Central memory CD8-positive, alpha-beta T cell (primary cell): ENCODE measurements around the gene SLC15A4.
A peak's percentile ranks its signal among the peaks of the same experiment; 100 is the strongest.

Experiments used
- ATAC-seq: fragments of 150-1000 bp; cut with Tn5 transposase; replicated peaks from 2 replicates; pipeline ENCODE4 v1.10.0; 2022; ENCODE audit warnings: mild to moderate bottlenecking, moderate FRiP score, moderate number of reproducible peaks; ENCODE audit not compliant: poor library complexity, severe bottlenecking; ENCODE audit errors: extremely low read depth
- DNase-seq, 2 donors: peaks; one replicate each; pipeline ENCODE4 v3.0.0; 2021; ENCODE audit warnings: low spot score in 2 of 2
- H3K27ac Mint-ChIP-seq: one replicate; pipeline ENCODE4 v1.8.0; 2022; ENCODE audit warnings: low read depth, mild to moderate bottlenecking, moderate library complexity, mixed read lengths
- H3K27me3 Mint-ChIP-seq: one replicate; pipeline ENCODE4 v1.8.0; 2022; ENCODE audit warnings: mixed read lengths
- H3K36me3 Mint-ChIP-seq: one replicate; pipeline ENCODE4 v1.8.0; 2022; ENCODE audit warnings: mild to moderate bottlenecking, moderate library complexity, mixed read lengths; ENCODE audit not compliant: insufficient read depth
- H3K4me1 Mint-ChIP-seq: one replicate; pipeline ENCODE4 v1.8.0; 2022; ENCODE audit warnings: mixed read lengths
- H3K4me3 Mint-ChIP-seq: one replicate; pipeline ENCODE4 v1.8.0; 2022; ENCODE audit warnings: mild to moderate bottlenecking, moderate library complexity, mixed read lengths
- H3K9me3 Mint-ChIP-seq: one replicate; pipeline ENCODE4 v1.8.0; 2022; ENCODE audit warnings: mixed read lengths

SLC15A4 gene

GRCh38 chr12:128772249-128772648 lies 51.5 kb downstream of the SLC15A4 start:
- H3K9me3 Mint-ChIP-seq, result no peaks in the 10 kb centered on the region
- no peak overlapping the region for H3K27ac Mint-ChIP-seq
- H3K27me3 Mint-ChIP-seq, result no peaks in the 10 kb centered on the region
- no peaks in the 10 kb centered on the region for H3K36me3 Mint-ChIP-seq
- H3K4me1 Mint-ChIP-seq, result peaks cover 8% of the 10 kb centered on the region
- ATAC-seq (no peak), DNase-seq (no peak)
- H3K4me3 Mint-ChIP-seq, result no peak overlapping the region

DNA sequence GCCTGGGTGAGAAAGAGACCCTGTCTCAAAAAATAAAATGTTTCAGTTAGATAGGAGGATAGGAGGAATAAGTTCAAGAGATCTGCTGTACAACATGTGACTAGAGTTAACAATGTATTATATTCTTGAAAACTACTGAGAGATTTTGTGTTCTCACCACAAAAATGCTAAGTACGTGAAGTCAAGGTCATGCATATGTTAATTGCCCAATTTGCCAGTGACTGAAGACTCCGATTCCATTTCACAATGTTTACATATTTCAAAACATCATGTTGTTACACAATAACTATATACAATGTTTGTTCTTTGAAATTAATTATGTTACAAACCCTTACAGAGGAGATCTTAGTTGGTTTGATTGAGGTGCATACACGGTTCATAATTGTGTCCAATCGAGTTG lies 52.1 kb downstream of the SLC15A4 start:
- no peak for ATAC-seq
- Mint-ChIP-seq H3K9me3 (no peaks in the 10 kb centered on the region), H3K4me3 (no peak overlapping the region), H3K36me3 (no peaks in the 10 kb centered on the region), H3K27me3 (peaks cover 1% of the 10 kb centered on the region), H3K4me1 (peaks cover 8% of the 10 kb centered on the region), H3K27ac (no peak overlapping the region)
- no peak for DNase-seq

GRCh38 chr12:128767518-128767917 lies 56.2 kb downstream of the SLC15A4 start:
- DNase-seq, result no peak
- Mint-ChIP-seq H3K27me3 (peaks cover 9% of the 10 kb centered on the region), H3K4me3 (no peak overlapping the region), H3K4me1 (peaks cover 20% of the 10 kb centered on the region), H3K9me3 (no peaks in the 10 kb centered on the region), H3K36me3 (peaks cover 3% of the 10 kb centered on the region), H3K27ac (peak overlapping the region; percentile 67)
- ATAC-seq, result no peak

DNA sequence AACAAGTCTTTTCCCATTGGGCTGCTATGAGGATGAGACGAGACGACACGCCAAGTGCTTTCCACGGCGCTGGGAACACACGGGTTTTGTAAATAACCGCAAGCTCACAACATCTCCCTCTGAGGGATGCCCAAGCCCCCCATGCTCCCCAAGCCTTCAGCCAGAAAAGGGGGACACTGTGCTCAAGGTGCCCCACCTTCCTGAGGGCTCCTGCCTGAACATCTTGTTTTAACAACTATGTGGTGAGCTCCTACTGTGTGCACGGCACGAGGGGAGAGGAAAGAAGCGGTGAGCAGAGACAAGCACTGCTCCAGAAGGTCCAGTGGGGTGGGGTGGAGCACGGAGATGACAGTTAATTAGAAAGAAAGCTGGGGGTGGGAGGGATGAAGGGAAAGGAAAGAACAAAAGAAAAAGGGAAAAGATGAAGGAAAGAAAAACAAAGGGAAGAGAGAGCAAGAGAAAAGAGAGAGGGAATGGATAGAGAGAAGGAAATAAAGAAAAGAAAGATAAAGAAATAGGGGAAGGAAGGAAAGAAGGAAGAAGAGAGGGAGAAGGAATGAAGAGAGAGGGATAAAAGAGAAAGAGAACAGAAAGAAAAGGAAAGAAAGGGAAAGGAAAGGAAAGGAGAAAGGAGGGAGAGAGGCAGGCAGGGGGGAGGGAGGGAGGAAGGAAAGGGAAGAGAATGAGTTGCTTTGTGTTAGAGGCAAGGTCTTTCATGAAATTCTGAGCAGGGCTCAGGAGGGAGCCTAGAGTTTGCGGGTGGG lies 56.8 kb downstream of the SLC15A4 start:
- Mint-ChIP-seq H3K36me3 (peaks cover 3% of the 10 kb centered on the region), H3K9me3 (no peaks in the 10 kb centered on the region), H3K4me1 (peaks cover 20% of the 10 kb centered on the region), H3K27me3 (peaks cover 9% of the 10 kb centered on the region), H3K27ac (peak overlapping the region; percentile 67), H3K4me3 (no peak overlapping the region)
- ATAC-seq (no peak), DNase-seq (no peak)

- peaks cover 3% of the 10 kb centered on the region for H3K36me3 Mint-ChIP-seq
- ATAC-seq (peak; percentile 99), DNase-seq (peak in 1 of 2 donors; percentile 38)
- no peaks in the 10 kb centered on the region for H3K9me3 Mint-ChIP-seq
- H3K4me1 Mint-ChIP-seq, result peaks cover 17% of the 10 kb centered on the region
- H3K4me3 Mint-ChIP-seq, result no peak overlapping the region
- H3K27ac Mint-ChIP-seq, result peak overlapping the region; percentile 92
- H3K27me3 Mint-ChIP-seq, result peaks cover 9% of the 10 kb centered on the region
These were observed 60.4 kb downstream of the SLC15A4 start for GRCh38 chr12:128763395-128763794.

DNA sequence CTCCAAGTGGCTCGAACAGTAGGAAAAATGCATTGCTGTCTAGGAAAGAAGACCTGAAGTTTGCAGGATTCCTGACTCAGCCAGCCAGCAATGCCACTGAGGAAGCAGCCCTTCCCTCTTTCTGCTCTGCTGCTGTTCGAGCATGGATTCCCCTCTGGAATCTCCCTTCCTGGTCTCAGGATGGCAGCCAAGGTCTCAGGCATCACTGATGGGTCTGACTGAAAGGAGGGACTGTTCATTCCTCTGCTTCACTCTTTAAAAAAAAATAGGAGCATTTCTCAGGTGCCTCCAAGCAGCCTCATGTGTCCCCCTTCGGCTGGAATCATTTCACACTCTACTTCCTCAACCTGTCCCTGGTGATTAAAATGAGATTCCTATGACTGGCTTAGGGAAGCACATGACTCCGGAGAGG lies 62.4 kb downstream of the SLC15A4 start:
- H3K4me1 Mint-ChIP-seq, result peaks cover 17% of the 10 kb centered on the region
- DNase-seq, result no peak
- H3K4me3 Mint-ChIP-seq, result no peak overlapping the region
- peaks cover 3% of the 10 kb centered on the region for H3K36me3 Mint-ChIP-seq
- no peaks in the 10 kb centered on the region for H3K9me3 Mint-ChIP-seq
- no peak for ATAC-seq
- peaks cover 5% of the 10 kb centered on the region for H3K27me3 Mint-ChIP-seq
- H3K27ac Mint-ChIP-seq, result no peak overlapping the region

DNA sequence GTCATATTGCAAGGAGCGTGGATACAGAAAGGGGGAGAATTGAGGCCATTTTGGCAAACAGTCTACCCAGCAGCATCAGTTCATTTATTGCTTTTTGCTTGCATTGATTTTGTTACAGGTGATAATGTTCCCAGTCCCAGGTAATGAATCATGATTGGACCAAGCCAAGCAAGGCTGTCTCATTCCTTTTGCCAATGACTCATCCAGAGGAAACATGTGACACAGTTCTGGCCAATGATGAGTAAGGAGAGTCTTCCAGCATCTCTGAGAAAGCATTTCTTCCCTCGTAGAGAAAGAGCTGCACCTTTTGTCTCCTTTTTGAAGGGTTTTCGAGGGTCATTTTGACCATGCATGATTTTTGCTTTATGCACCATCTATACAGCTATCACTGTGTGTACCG lies 68.2 kb downstream of the SLC15A4 start:
- Mint-ChIP-seq H3K36me3 (no peaks in the 10 kb centered on the region), H3K9me3 (no peaks in the 10 kb centered on the region), H3K27ac (no peak overlapping the region), H3K4me3 (no peak overlapping the region), H3K27me3 (no peaks in the 10 kb centered on the region), H3K4me1 (peaks cover 14% of the 10 kb centered on the region)
- no peak for ATAC-seq
- DNase-seq, result no peak

DNA sequence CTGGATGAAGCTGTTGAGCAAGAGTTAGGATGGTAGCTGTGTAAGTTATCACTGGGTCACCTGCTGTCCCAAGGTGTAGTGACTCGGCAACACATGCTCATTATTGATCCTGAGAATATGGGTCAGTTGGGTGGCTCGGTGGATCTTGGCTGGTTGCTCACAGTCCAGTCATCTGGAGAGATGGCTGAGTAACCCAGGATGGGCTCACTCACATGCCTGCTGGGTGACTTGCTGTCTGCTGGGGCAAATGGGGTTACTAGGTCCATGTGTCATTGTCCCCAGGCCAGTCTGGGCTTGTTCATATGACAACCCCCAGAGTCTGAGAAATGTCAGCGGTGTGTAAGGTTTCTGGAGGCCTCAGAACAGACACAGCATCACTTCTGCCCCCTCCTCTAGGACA lies 69.5 kb downstream of the SLC15A4 start:
- H3K36me3 Mint-ChIP-seq, result no peaks in the 10 kb centered on the region
- peaks cover 10% of the 10 kb centered on the region for H3K4me1 Mint-ChIP-seq
- no peak for ATAC-seq
- H3K4me3 Mint-ChIP-seq, result no peak overlapping the region
- no peaks in the 10 kb centered on the region for H3K27me3 Mint-ChIP-seq
- no peaks in the 10 kb centered on the region for H3K9me3 Mint-ChIP-seq
- H3K27ac Mint-ChIP-seq, result no peak overlapping the region
- DNase-seq, result no peak

DNA sequence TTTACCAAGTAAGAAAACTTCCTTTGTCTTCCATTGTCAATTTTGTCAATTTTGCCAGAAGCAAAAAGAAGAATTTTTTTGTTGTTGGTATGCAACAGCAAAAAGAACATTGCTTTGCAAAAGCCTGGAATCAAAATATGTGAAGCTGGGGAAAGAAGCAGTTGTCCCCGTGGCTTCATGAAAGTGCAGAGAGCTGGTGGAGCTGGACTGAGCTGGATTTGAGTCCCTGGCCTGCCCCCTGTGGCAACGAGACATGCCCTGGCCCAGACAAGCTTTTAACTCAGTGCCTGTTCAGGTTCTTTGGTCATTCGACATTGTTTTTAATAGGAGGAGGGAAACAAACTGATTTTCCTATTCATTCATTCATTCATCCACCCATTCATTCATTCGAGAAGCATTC lies 70.3 kb downstream of the SLC15A4 start:
- H3K27ac Mint-ChIP-seq, result peak overlapping the region; percentile 54
- no peak overlapping the region for H3K4me3 Mint-ChIP-seq
- no peak for ATAC-seq

DNA sequence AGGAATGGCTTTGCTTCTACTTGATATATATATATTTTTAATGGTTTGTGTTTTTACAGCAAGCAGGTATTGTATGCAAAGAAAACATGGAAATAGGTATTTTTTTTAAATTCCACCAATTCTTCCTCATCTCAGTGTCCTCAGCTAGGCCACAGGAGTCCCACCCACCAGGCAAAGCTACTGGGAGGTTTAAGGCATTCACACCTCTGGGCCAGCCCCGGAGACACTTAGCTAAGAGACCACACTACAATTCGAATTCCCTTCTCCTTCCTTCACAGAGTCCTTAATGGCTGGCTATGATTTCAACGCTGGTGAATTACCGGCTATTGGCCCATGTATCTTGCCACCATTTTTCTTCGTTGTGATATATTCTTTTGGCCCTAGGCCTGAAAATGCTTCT lies 71.4 kb downstream of the SLC15A4 start:
- Mint-ChIP-seq H3K27me3 (no peaks in the 10 kb centered on the region), H3K9me3 (no peaks in the 10 kb centered on the region), H3K27ac (no peak overlapping the region), H3K4me1 (peaks cover 21% of the 10 kb centered on the region), H3K4me3 (no peak overlapping the region), H3K36me3 (peaks cover 2% of the 10 kb centered on the region)
- ATAC-seq, result no peak
- DNase-seq, result no peak

More for the DNA sequence above, 70.3 kb downstream of the SLC15A4 start:
- Mint-ChIP-seq H3K36me3 (peaks cover 2% of the 10 kb centered on the region), H3K27me3 (no peaks in the 10 kb centered on the region), H3K9me3 (no peaks in the 10 kb centered on the region), H3K4me1 (peaks cover 10% of the 10 kb centered on the region)
- DNase-seq, result no peak

- Mint-ChIP-seq H3K4me3 (peak overlapping the region; percentile 54), H3K4me1 (peaks cover 58% of the 10 kb centered on the region), H3K27me3 (no peaks in the 10 kb centered on the region), H3K27ac (peak overlapping the region; percentile 82), H3K9me3 (no peaks in the 10 kb centered on the region), H3K36me3 (peaks cover 4% of the 10 kb centered on the region)
- no peak for DNase-seq
- ATAC-seq, result no peak
These were observed 76.3 kb downstream of the SLC15A4 start for GRCh38 chr12:128747441-128747840.

DNA sequence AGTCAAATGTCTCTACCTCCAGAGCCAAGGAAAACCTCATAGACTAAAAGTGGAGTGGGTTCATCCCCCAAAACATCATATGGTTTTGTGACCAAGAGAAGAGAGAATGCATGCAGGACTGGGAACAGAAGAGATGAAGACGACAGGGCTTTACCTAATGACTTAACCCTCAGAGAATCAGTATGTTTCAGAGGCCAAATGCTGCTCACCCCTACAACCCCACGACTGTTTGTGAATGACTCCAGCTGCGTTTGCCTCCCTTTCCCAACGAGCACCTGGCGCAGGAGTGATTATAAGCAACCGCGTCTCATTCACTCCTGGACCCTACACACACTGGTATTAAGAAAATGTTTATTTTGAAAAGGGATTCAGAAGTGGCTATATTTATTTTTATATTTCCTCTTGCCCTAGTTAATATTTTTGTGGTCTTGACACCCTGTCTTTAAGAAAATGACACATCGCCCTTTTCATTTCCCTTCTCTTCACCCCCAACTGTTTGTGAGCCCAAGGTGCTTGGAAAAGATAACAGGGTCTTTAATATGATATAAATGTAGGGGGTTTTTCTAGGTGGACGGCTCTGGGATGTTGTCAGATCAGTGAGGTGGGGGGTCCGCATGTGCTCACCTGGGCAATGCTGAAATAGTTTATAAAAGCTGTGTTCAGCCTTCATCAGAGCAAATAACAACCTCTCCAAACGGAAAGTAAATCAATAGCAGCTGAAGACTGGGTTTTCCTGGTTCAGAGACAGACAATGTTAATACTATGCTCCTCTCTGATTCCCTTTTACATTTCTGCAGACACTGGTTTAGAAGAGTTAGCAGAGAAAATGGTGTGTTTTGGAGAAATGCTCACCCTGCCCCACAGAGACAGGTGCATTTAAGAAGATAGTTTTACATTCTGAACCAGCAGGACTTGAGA lies 77.7 kb downstream of the SLC15A4 start:
- Mint-ChIP-seq H3K4me3 (peak overlapping the region; percentile 74), H3K27ac (peak overlapping the region; percentile 82), H3K4me1 (peaks cover 63% of the 10 kb centered on the region), H3K36me3 (peaks cover 4% of the 10 kb centered on the region), H3K9me3 (no peaks in the 10 kb centered on the region), H3K27me3 (no peaks in the 10 kb centered on the region)
- ATAC-seq (peak; percentile 79), DNase-seq (no peak)

GRCh38 chr12:128743916-128744315 lies 79.8 kb downstream of the SLC15A4 start:
- Mint-ChIP-seq H3K27me3 (no peaks in the 10 kb centered on the region), H3K27ac (peak overlapping the region; percentile 82), H3K4me1 (peaks cover 69% of the 10 kb centered on the region), H3K4me3 (peak overlapping the region; percentile 74), H3K9me3 (peaks cover 6% of the 10 kb centered on the region), H3K36me3 (peaks cover 4% of the 10 kb centered on the region)
- ATAC-seq (no peak), DNase-seq (no peak)
